OCI-LY7 (cell line): ENCODE measurements around the gene RET. TPM values are rescaled to one million over a fixed set of nuclear protein-coding genes. Genes with fewer than 3 reads are reported as not detected.

Experiments used
- BruUV-seq: library from RNA; stranded (reverse); fragments of 400-500 nt; replicated peaks from 2 replicates; lab custom pipeline; 2021; lab: Mats Ljungman, UMichigan
- CTCF ChIA-PET: fragments of 300-600 bp; sonication (Branson Sonifier 250); formaldehyde crosslinking; loops from one replicate; lab custom pipeline; 2022; ENCODE audit warnings: antibody characterized with exemption; ENCODE audit not compliant: unreplicated experiment; lab: Charles Lee
- POLR2A ChIA-PET: fragments of 300-600 bp; sonication (Branson Sonifier 250); formaldehyde crosslinking; loops from one replicate; lab custom pipeline; 2022; ENCODE audit warnings: antibody characterized with exemption; lab: Charles Lee
- DNase-seq: peaks from one replicate; pipeline ENCODE4 v3.0.0-alpha.2; 2015; ENCODE audit warnings: low spot score
- H2AFZ ChIP-seq: fragments of 200-600 bp; sonication (generic), shearing (Covaris generic); 2 replicates; pipeline ENCODE4 v1.6.1; 2014; ENCODE audit warnings: mild to moderate bottlenecking, antibody characterized with exemption, low read length, moderate library complexity
- H3K27ac ChIP-seq: fragments of 200-600 bp; sonication (generic); 2 replicates; pipeline ENCODE4 v1.5.1; 2014; ENCODE audit warnings: mixed run types, low read depth, mild to moderate bottlenecking, moderate library complexity, low read length, inconsistent platforms; ENCODE audit not compliant: poor library complexity, severe bottlenecking
- H3K36me3 ChIP-seq: fragments of 200-600 bp; sonication (generic); 2 replicates; pipeline ENCODE4 v1.6.1; 2014; ENCODE audit warnings: mild to moderate bottlenecking, antibody characterized with exemption, low read length, moderate library complexity, mixed read lengths; ENCODE audit not compliant: insufficient read depth
- H3K4me1 ChIP-seq: fragments of 200-600 bp; sonication (generic); 2 replicates; pipeline ENCODE4 v1.5.1; 2014; ENCODE audit warnings: mild to moderate bottlenecking, low read length; ENCODE audit not compliant: insufficient read depth, poor library complexity, severe bottlenecking
- H3K4me2 ChIP-seq: fragments of 200-600 bp; sonication (generic); 2 replicates; pipeline ENCODE4 v1.6.1; 2014; ENCODE audit warnings: mild to moderate bottlenecking, low read length
- H3K4me3 ChIP-seq: fragments of 200-600 bp; sonication (generic); 2 replicates; pipeline ENCODE4 v1.5.1; 2014; ENCODE audit warnings: mild to moderate bottlenecking, low read depth, low read length; ENCODE audit not compliant: poor library complexity, severe bottlenecking
- H3K79me2 ChIP-seq: fragments of 200-600 bp; sonication (generic); 2 replicates; pipeline ENCODE4 v1.6.1; 2016; ENCODE audit warnings: low read depth, mild to moderate bottlenecking, low read length, moderate library complexity, mixed read lengths; ENCODE audit not compliant: insufficient read depth
- H3K9me2 ChIP-seq: fragments of 200-600 bp; sonication (generic); 2 replicates; pipeline ENCODE4 v1.6.1; 2016; ENCODE audit warnings: mild to moderate bottlenecking, low read length, mixed read lengths; ENCODE audit not compliant: insufficient read depth
- H3K9me3 ChIP-seq: fragments of 200-600 bp; sonication (generic); 2 replicates; pipeline ENCODE4 v1.6.1; 2014; ENCODE audit warnings: mild to moderate bottlenecking, mixed run types, low read length, mixed read lengths
- H4K20me1 ChIP-seq: fragments of 200-600 bp; sonication (generic); 2 replicates; pipeline ENCODE4 v1.6.1; 2014; ENCODE audit warnings: mild to moderate bottlenecking, antibody characterized with exemption, low read length, moderate library complexity, mixed read lengths; ENCODE audit not compliant: insufficient read depth
- EZH2phosphoT487 ChIP-seq: fragments of 200-600 bp; sonication (generic); IDR thresholded peaks from 2 replicates; pipeline ENCODE4 v1.6.1; 2018; ENCODE audit warnings: low read depth, borderline replicate concordance, mild to moderate bottlenecking, mixed run types, antibody characterized with exemption, low read length, moderate library complexity, mixed read lengths
- intact Hi-C: fragments of 100-400 bp; cut with micrococcal nuclease; formaldehyde crosslinking; loops from one replicate; pipeline ENCODE4 v1.10.0; 2022; ENCODE audit not compliant: unreplicated experiment
- total RNA-seq, 2 experiments: library from RNA; depleted of rRNA in 1 of 2; stranded (reverse); fragments of >200 nt in 1 of 2; shearing (Covaris generic) in 1 of 2; gene quantifications; 2 replicates each; pipeline ENCODE4 v1.2.3, GENCODE V29; 2014 to 2022
- TF ChIP-seq, protein P1 (sequence below): fragments of 200-600 bp; sonication (generic); conservative IDR thresholded peaks from 2 replicates; pipeline ENCODE4 v1.5.1; 2014; ENCODE audit warnings: mild to moderate bottlenecking, antibody characterized with exemption, low read length, moderate library complexity, mixed read lengths

The RET gene
- total RNA-seq, 2 experiments from 2014 or later: 0.06 TPM; not detected in 1

DNA sequence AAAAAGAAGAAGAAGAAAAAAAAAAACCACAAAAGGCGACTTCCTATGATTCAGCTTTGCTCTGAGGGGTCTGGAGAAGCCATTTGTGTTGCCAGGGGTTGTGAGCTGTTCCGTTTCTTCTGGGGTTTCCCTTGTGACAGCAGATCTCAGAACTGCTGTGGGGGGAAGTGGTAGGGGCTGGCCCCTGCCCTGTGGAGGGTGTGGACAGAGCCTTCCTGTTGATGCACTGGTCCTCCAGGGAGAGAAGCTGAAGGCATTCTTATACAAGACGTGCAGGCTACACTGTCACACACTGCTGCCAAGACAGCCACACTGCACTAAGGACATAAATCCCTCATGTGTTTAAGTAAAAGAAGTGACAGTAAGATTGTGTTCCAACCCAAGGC, 44.1 kb downstream of the RET start:
- Histone ChIP-seq H2AFZ (peak overlapping the region; percentile 59; the same call in 1 of the 2 replicates), H3K36me3 (no peaks in the 10 kb centered on the region)
- BruUV-seq: no TSS peak

DNA sequence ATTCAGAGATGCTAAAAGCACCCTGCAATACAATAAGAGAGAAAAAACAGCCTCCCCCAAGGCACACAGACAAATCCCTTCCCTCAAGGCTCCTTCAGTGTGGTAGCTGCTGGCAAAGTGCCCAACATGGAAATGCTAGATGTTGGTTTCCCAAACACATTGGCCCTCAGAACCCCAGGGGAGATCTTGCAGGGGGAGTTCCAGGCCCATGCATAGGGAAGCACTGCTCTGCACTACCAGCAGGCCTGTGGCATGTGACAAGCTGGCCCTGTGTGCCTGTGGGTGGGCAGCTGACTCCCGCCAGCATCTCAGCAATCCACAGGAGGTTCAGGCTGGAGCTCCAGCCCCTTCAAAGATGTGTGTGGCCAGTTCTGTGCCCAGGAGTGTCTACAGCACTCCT, 44.6 kb downstream of the RET start:
- peak overlapping the region; percentile 8; the same call in 1 of the 2 replicates for H3K4me2 ChIP-seq
- CTCF ChIA-PET: interaction anchor here (0.5 kb wide), 1 partner anchor 11 kb away, joined by 21 read pairs; no protein-coding TSS in a partner anchor
- no peaks in the 10 kb centered on the region for H3K9me2 ChIP-seq
- no peaks in the 10 kb centered on the region for H3K36me3 ChIP-seq
- no peak for DNase-seq
- H3K79me2 ChIP-seq: no peaks in the 10 kb centered on the region
- no peak overlapping the region for H3K4me3 ChIP-seq
- H4K20me1 ChIP-seq: no peaks in the 10 kb centered on the region
- H3K27ac ChIP-seq: no peak overlapping the region
- no TSS peak for BruUV-seq
- intact Hi-C loops: no loop called here
- POLR2A ChIA-PET: interaction anchor here (0.9 to 3.9 kb wide), 6 partner anchors 8 to 332 kb away, joined by 3 to 34 read pairs (median 4); partner anchors contain the start of gene CSGALNACT2
- H3K4me1 ChIP-seq: peaks cover 18% of the 10 kb centered on the region
- no peak for TF ChIP-seq EZH2phosphoT487
- TF ChIP-seq, protein P1, sequence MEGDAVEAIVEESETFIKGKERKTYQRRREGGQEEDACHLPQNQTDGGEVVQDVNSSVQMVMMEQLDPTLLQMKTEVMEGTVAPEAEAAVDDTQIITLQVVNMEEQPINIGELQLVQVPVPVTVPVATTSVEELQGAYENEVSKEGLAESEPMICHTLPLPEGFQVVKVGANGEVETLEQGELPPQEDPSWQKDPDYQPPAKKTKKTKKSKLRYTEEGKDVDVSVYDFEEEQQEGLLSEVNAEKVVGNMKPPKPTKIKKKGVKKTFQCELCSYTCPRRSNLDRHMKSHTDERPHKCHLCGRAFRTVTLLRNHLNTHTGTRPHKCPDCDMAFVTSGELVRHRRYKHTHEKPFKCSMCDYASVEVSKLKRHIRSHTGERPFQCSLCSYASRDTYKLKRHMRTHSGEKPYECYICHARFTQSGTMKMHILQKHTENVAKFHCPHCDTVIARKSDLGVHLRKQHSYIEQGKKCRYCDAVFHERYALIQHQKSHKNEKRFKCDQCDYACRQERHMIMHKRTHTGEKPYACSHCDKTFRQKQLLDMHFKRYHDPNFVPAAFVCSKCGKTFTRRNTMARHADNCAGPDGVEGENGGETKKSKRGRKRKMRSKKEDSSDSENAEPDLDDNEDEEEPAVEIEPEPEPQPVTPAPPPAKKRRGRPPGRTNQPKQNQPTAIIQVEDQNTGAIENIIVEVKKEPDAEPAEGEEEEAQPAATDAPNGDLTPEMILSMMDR: no peak
- H3K9me3 ChIP-seq: no peaks in the 10 kb centered on the region
- H2AFZ ChIP-seq: peak overlapping the region; percentile 59; the same call in 1 of the 2 replicates

More for the DNA sequence above, 44.1 kb downstream of the RET start:
- intact Hi-C loops: no loop called here
- DNase-seq: peak; percentile 59
- Histone ChIP-seq H3K4me2 (peak overlapping the region; percentile 8; the same call in 1 of the 2 replicates), H3K4me1 (peaks cover 13% of the 10 kb centered on the region), H3K27ac (no peak overlapping the region), H3K9me2 (no peaks in the 10 kb centered on the region), H4K20me1 (no peaks in the 10 kb centered on the region), H3K4me3 (no peak overlapping the region), H3K9me3 (no peaks in the 10 kb centered on the region), H3K79me2 (no peaks in the 10 kb centered on the region)
- TF ChIP-seq, protein P1: no peak
- no peak for TF ChIP-seq EZH2phosphoT487
- ChIA-PET POLR2A (interaction anchor here (0.7 to 3.9 kb wide), 7 partner anchors 8 to 482 kb away, joined by 3 to 34 read pairs (median 4); partner anchors contain the start of gene CSGALNACT2), CTCF (interaction anchor here (0.5 kb wide), 1 partner anchor 10 kb away, joined by 21 read pairs; no protein-coding TSS in a partner anchor)

DNA sequence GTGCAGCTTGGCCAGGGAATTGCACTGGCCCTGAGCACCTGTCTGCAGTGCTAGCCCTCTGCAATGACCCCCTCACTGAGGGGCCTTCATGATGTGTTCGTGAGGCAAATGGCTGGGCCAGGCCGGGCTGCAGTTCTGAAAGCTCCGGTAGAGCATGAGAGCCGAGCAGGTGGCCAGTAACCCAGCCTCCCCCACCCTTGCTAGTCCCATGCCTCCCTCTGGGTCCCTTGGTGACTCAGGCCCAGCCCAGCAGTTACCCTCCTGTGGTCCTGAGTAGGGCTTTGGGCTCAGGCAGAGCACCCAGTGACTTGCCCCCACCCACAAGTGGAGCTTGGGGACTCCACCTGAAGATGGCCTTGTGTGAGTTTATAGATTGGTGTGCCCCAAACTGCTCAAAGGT, 45.2 kb downstream of the RET start:
- no TSS peak for BruUV-seq
- POLR2A ChIA-PET: interaction anchor here (1.6 to 3.9 kb wide), 3 partner anchors 11 to 17 kb away, joined by 5 to 34 read pairs (median 7); partner anchors contain the start of gene CSGALNACT2
- CTCF ChIA-PET: no interaction called here
- Histone ChIP-seq H2AFZ (no peak overlapping the region), H3K27ac (no peak overlapping the region), H3K4me1 (peaks cover 25% of the 10 kb centered on the region), H3K4me3 (no peak overlapping the region), H3K36me3 (no peaks in the 10 kb centered on the region), H3K9me2 (no peaks in the 10 kb centered on the region), H4K20me1 (no peaks in the 10 kb centered on the region), H3K4me2 (no peak overlapping the region), H3K79me2 (no peaks in the 10 kb centered on the region), H3K9me3 (no peaks in the 10 kb centered on the region)
- intact Hi-C loops: no loop called here
- no peak for TF ChIP-seq EZH2phosphoT487
- TF ChIP-seq, protein P1: no peak
- DNase-seq: no peak
